Urothelium cell line (cell line): Measurements from ENCODE around the gene COG4.

Source experiments
- DNase-seq: peaks from one replicate; pipeline ENCODE4 v3.0.0; 2011; ENCODE audit warnings: low spot score, mixed read lengths
- FAIRE-seq: peaks from 2 replicates; lab custom pipeline; 2011; peaks lifted over from hg19 to GRCh38; lab: Jason Lieb, UNC

The COG4 gene

DNA sequence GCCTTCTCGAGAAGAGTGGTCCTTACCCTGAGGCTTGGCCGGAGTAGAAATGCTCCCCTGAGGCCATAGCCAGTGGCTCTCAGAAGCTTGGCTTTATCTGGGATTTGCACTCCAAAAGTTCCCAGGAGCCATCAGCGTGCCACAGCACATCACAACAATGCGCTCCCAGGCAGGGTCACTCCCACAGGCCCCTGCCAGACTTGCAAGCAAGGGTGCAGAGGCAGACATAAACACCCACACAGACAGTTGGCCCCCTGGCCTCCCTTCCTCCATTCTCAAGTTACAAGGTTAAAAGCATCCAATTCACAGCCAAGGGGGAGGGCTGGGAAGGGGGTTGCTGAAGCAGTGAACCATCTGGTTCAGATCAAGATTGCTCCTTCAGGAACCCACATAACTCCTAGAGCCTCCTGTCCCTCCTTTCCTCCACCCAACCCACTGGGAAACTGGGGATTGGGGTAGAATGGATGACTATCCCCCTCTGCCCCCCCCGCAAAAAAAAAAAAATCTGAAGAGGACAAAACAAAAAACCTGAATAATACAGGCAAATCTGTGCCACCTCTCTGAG, 86.3 kb downstream of the COG4 start:
- FAIRE-seq (no peak), DNase-seq (peak; percentile 64)

DNA sequence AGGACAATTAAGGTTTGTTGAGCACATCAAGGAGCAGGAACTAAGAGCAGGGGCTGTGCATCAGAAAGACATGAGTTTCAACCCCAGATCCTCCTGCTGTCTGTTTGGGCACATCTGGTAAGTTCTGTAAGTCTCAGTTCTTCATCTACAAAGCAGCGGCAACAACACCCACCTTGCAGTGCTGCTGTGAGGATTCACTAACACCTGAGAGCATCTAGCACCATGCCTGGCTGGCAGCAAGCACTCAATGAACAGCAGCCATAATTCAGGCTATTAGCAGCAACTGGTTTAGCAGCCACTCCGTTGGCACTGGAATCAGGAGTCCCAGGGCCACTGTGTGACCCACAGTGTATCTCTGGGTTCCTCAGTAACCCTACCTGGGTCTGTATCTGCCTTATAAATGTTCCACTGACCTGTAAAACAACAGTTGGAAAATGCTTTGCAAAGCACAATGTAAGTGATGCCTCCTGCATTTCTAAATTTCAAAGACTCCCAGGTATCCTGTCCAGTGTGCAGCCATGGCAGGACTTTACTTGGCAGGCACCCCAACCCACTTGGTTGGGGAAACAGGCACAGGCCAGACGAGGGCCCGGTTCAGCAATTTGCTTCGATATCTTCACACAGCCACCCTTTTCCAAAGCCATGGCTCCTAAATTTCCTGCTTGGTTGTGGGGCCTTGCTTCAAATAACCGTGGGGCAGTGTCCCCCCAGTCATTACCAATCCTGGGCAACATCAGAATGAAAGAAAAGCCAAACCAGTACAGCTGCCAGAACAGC, 88.7 kb downstream of the COG4 start:
- no peak for DNase-seq
- no peak for FAIRE-seq

DNA sequence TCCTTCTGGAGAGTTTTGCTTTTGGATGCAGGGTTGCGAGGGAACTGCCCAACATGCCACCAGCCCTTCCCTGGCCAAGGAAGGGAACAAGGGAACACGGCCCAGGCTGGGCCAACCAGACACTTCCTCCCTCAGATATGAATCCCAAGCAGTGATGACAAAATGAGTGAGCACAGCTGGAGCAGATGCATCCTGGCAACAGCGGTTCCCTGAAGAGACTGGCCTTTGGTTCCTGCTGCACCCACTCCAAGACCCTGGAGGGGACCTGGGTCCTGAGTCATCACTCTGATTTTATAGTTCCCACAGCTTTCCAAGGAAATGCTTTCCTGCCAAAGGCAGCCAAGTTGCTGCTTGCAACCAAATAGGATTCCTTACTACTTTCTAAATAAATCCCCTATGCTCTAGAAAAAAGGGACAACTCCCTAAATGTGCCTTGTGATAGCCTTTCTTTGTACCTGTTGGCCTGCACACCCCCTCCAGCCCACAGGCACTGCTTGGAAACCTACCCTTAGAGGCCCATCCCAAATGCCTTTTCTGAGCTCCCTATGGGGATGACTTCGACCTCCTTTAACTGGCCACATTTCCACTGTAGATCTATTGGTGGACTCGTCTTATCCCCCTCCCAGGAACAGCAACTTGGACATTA, 89.8 kb downstream of the COG4 start:
- FAIRE-seq: no peak
- DNase-seq: no peak

DNA sequence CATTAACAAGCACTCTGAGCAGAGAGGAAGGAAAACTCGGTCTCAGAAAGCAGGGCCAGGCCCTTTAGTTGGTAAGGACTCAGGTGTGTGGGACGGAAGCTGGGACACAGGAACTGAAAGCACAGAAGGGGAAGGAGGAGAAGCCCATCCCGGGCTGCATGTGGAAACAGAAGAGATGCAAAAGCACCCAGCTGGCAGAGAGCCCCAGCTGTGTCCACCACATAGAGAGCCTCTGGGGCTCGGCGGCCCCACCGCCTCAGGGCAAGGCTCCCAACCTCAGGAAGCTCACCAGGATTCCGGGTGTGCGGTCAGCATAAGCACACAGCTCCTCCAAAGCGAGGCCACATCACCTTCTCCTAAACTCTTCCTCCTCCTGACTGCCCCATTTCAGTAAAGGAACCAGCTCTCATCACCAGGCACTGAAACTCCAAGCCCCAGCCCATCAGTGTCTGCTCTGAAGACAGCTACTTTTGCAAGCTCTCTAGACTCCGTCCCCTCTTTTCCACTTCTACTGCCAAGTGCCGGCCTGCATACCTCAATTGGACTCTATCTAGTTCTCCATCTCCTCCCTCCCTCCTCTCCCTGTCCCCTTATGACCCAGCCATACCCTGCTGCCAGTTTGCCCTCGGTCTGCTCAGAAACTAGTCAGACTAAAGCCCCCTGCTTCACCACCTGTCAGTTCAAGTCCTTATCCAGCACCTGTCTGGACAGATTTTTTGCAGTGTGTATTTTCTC, 90.5 kb downstream of the COG4 start:
- DNase-seq (no peak), FAIRE-seq (no peak)

DNA sequence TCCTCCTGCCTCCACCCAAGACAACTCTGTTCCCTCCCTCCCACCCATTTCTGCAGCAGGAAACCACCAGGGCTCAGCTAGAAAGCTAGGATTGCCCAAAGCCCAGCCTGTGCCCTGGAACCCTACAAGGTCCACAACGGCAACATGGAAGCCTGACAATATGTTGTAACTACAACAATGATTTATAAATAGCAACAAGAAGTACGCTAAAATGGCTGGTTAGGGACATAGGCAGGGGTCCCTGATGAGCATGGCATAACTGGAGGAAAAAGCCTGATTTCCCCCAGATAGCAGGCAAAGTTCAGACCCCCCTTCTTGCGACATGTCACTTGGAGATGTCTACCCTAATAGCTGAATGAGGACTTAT, 91.0 kb downstream of the COG4 start:
- FAIRE-seq: no peak

DNA sequence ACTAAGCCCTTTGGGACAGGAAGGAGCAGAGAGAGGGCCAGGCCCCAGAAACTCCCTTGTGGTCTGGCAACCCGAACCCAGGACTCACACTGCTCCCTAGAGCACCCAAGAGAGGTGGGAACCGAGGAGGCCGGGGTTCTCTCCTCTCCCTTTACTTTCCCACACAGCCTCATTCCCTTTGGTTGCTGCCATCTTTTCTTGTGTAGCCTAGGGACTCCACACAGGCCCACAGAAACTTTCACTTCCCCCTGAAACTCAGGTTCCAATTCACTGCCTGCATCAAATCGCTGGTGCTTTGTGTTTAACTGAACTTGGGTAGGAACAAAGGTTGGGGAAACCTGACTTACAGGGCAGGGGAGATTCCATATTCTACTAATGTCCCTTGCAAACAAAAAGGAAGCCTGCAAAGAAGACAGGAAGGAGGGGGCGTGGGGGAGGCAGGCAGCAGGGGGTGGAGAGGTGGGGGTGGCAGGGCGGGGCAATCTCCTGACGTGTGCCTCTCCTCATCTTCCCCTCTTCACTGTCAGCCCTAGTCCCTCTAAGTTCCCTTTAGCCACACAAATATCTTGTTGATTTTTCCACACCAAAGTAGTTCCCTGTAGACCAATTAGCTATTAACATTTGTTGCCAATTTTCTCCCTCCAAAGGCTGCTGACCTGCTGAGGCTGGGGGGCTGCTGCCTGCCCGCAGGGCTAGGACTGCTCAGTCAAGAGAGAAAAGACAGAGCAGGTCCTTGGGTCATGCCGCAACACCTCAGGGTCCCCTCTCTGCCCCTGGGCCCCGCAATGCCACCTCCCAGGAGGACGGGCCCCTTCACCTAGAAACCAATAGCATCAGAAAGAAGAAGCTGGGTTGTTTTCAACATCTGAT, 92.5 kb downstream of the COG4 start:
- DNase-seq: peak; percentile 37

More for the DNA sequence above, 91.0 kb downstream of the COG4 start:
- no peak for DNase-seq

More for the DNA sequence above, 92.5 kb downstream of the COG4 start:
- no peak for FAIRE-seq
